Mesothelial cell of epicardium (in vitro differentiated cells): Measurements from ENCODE around the gene EMP3. TPM values are rescaled to one million over a fixed set of nuclear protein-coding genes. Genes with fewer than 3 reads are reported as not detected.
A peak's percentile ranks its signal among the peaks of the same experiment; 100 is the strongest.
"Not testable (repeated sequence)": the region's sequence is repeated elsewhere in the genome, so short reads cannot be mapped to it uniquely, and the experiment has no call there.

ENCODE experiments used
- DNase-seq, 2 experiments: peaks; one replicate each; pipeline ENCODE4 v3.0.0; 2021; ENCODE audit warnings: low spot score in 2 of 2; ENCODE audit not compliant: unreplicated experiment in 2 of 2
- H3K27ac Mint-ChIP-seq: 2 replicates; pipeline ENCODE4 v1.8.0; 2021; ENCODE audit warnings: mixed read lengths
- H3K27me3 Mint-ChIP-seq: 2 replicates; pipeline ENCODE4 v1.8.0; 2021; ENCODE audit warnings: low read depth, mixed read lengths
- H3K36me3 Mint-ChIP-seq: 2 replicates; pipeline ENCODE4 v1.8.0; 2021; ENCODE audit warnings: mixed read lengths
- H3K4me1 Mint-ChIP-seq: 2 replicates; pipeline ENCODE4 v1.8.0; 2021; ENCODE audit warnings: mixed read lengths
- H3K4me3 Mint-ChIP-seq: 2 replicates; pipeline ENCODE4 v1.8.0; 2021; ENCODE audit warnings: mild to moderate bottlenecking, moderate library complexity, mixed read lengths
- H3K9me3 Mint-ChIP-seq: 2 replicates; pipeline ENCODE4 v1.8.0; 2021; ENCODE audit warnings: mixed read lengths
- total RNA-seq: library from RNA; stranded (reverse); gene quantifications from 3 replicates; pipeline ENCODE4 v1.2.1, GENCODE V29; 2021
- TF ChIP-seq, protein P1 (sequence below): fragments of 200-600 bp; sonication (generic); IDR thresholded peaks from one replicate; pipeline ENCODE4 v1.5.0; 2021; ENCODE audit warnings: antibody characterized with exemption; ENCODE audit not compliant: unreplicated experiment

Gene EMP3
- total RNA-seq, 1 donor from 2014 or later: 52.5 TPM

- TF ChIP-seq, protein P1, sequence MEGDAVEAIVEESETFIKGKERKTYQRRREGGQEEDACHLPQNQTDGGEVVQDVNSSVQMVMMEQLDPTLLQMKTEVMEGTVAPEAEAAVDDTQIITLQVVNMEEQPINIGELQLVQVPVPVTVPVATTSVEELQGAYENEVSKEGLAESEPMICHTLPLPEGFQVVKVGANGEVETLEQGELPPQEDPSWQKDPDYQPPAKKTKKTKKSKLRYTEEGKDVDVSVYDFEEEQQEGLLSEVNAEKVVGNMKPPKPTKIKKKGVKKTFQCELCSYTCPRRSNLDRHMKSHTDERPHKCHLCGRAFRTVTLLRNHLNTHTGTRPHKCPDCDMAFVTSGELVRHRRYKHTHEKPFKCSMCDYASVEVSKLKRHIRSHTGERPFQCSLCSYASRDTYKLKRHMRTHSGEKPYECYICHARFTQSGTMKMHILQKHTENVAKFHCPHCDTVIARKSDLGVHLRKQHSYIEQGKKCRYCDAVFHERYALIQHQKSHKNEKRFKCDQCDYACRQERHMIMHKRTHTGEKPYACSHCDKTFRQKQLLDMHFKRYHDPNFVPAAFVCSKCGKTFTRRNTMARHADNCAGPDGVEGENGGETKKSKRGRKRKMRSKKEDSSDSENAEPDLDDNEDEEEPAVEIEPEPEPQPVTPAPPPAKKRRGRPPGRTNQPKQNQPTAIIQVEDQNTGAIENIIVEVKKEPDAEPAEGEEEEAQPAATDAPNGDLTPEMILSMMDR: no peak
- H3K36me3 Mint-ChIP-seq: no peaks in the 10 kb centered on the region
- no peaks in the 10 kb centered on the region for H3K9me3 Mint-ChIP-seq
- DNase-seq: no peak
- H3K27me3 Mint-ChIP-seq: no peaks in the 10 kb centered on the region
- H3K4me1 Mint-ChIP-seq: peaks cover 17% of the 10 kb centered on the region
- no peak overlapping the region for H3K27ac Mint-ChIP-seq
- no peak overlapping the region for H3K4me3 Mint-ChIP-seq
Observed at GRCh38 chr19:48367855-48368254, 42.5 kb downstream of the EMP3 start.

DNA sequence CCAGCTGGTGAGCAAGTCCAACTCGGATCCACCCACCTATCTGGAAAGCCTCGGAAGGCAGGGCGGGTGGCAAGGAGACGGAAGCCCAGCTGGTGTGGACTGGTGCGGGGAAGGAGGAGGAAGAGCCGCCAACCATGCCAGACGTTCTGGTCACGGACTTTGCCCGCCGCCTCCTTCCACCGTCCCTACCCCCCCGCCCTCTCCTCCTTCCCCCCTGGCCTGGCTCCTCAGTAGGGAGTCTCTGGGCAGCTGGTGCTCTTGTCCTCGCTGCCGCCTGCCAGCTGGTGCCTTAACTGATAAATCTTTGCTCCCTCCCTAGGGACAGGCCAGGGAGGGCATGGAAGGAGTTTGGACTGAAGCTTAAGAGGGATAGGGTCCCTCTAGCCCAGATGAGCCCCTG, 43.6 kb downstream of the EMP3 start:
- Mint-ChIP-seq H3K4me1 (peaks cover 21% of the 10 kb centered on the region), H3K27ac (no peak overlapping the region), H3K4me3 (no peak overlapping the region), H3K27me3 (no peaks in the 10 kb centered on the region), H3K36me3 (no peaks in the 10 kb centered on the region), H3K9me3 (no peaks in the 10 kb centered on the region)
- no peak for DNase-seq
- TF ChIP-seq, protein P1: no peak

DNA sequence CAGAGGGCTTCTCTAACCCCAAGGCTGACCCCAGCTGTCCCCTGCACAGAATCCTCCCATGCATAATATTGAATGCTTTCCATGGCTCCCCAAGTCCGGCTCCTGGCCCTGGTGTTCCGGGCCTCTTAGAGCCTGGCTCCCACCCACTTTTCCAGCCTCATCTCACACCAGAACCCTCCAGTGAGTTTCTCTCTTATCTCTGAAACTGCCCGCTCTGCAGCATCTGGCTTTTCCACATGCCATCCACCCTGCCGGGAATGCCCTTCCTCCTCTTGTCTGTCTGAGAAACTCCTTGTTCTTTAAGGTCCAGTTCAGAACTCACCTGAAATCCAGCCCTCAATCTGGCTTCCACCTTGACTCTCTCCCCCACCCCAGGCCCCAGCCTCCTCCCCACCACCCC, 45.6 kb downstream of the EMP3 start:
- H3K27me3 Mint-ChIP-seq: no peaks in the 10 kb centered on the region
- no peaks in the 10 kb centered on the region for H3K9me3 Mint-ChIP-seq
- H3K4me3 Mint-ChIP-seq: no peak overlapping the region
- H3K27ac Mint-ChIP-seq: no peak overlapping the region
- H3K4me1 Mint-ChIP-seq: peaks cover 18% of the 10 kb centered on the region
- TF ChIP-seq, protein P1: no peak
- no peaks in the 10 kb centered on the region for H3K36me3 Mint-ChIP-seq
- DNase-seq: no peak

- H3K4me1 Mint-ChIP-seq: peaks cover 18% of the 10 kb centered on the region
- H3K27me3 Mint-ChIP-seq: no peaks in the 10 kb centered on the region
- no peak overlapping the region for H3K27ac Mint-ChIP-seq
- H3K36me3 Mint-ChIP-seq: no peaks in the 10 kb centered on the region
- TF ChIP-seq, protein P1: no peak
- no peaks in the 10 kb centered on the region for H3K9me3 Mint-ChIP-seq
- DNase-seq: no peak
- H3K4me3 Mint-ChIP-seq: no peak overlapping the region
Observed at GRCh38 chr19:48371367-48371766, 46.0 kb downstream of the EMP3 start.

GRCh38 chr19:48371771-48372170, 46.4 kb downstream of the EMP3 start:
- not testable (repeated sequence) for H3K9me3 Mint-ChIP-seq, H3K36me3 Mint-ChIP-seq, H3K27me3 Mint-ChIP-seq, H3K27ac Mint-ChIP-seq, H3K4me3 Mint-ChIP-seq, DNase-seq
- peaks cover 18% of the 10 kb centered on the region for H3K4me1 Mint-ChIP-seq

GRCh38 chr19:48372904-48373303, 47.6 kb downstream of the EMP3 start:
- TF ChIP-seq, protein P1: no peak
- Mint-ChIP-seq H3K9me3 (no peaks in the 10 kb centered on the region), H3K27ac (peak overlapping the region; percentile 40), H3K4me1 (peaks cover 18% of the 10 kb centered on the region), H3K27me3 (no peaks in the 10 kb centered on the region), H3K4me3 (no peak overlapping the region), H3K36me3 (no peaks in the 10 kb centered on the region)
- no peak for DNase-seq
